ENCODE measurements around the gene HOXD11.
A peak's percentile ranks its signal among the peaks of the same experiment; 100 is the strongest.

The HOXD11 gene

GRCh38 chr2:176081837-176082524, 25.1 kb upstream of the HOXD11 start:
- DNase-seq = no peak

DNA sequence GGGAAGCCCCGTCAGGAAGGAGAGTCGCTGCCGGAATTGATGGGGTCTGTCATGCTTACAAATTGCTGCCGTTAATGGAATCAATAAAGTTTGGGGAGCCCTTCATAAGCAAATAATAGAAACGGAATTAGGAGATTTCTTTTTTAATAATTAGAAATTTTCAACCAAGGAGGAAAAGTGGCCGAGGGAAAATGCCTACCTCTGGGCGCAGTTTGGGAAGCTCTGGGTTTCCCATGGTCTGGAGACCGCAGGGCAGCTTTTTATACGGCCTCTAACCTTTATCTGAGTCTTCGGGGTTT, 24.6 kb upstream of the HOXD11 start:
- no peak for DNase-seq

DNA sequence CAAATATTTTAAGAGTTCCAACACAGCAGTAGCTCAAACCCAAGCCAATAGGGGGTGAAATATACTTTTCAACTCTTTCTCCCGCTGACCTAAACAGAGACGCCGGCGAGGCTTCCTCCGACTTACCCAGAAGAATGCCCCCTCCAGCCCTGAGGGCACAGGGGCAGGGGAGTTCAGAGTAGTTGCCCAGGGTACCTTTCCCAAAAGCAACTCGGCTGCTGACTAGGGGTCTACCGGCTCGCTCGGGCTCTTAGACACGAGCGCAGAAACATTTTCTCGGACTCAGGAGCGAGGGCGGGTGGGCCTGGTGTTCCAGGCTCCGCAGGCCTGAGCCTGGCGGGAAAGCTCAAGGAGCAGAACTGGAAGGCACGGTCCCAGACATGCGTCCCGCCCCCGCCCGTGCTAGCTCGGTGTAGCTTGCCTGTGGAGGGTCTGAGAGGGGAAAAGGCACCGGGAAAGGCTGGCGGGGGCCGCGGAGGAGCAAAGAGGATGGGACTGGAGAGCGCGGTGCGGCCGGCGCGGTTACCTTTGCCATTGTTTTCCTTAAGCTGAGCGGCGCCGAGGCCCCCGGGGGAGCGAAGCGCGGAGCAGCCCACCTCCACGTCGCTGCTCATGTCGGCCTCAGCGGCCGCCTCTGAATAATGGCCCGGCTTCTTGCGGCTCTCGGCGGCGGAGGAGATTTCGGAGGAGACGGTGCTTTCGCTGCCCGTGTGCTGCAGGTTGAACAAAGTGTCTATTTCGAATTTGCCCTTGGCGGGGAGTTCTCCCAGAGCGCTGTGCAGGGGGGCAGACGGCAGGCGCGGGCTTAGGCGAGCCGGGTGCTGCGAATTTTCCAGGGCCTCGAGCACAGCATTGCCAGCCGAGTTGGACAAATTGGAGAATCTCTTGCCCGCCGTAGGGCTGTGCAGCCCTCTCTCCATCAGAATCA, 24.0 kb upstream of the HOXD11 start:
- DNase-seq = no peak

DNA sequence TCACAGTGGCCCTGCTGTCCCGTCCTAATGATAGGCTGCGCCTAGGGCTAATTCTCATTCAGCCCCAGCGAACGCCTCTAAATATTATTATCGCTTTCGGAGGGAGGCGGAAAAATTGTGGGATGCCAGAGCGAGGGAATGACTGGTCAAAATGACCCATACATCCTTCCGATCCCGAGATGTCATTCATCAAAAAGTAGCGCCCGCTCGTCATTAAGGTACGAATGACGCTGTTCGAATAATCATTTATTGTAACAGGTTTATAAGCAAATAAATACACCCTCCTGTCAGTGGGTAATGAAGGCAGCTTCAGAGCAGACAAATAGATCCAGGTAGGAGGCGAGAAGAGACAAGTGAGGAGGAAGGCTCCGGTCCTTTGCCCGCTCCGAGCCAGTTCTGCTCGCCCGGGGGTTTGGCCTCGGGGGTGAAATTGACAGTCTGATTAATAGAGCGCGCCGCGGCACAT, 23.3 kb upstream of the HOXD11 start, which contains the start of gene EVX2:
TSS of gene EVX2 (minus strand) at position 167 of the 466 bp plus-strand sequence. CDS start 186 bp downstream, outside the sequence.
- no peak for DNase-seq

GRCh38 chr2:176084611-176085119, 22.4 kb upstream of the HOXD11 start:
- DNase-seq = no peak

GRCh38 chr2:176085120-176085788, 21.8 kb upstream of the HOXD11 start:
- DNase-seq = no peak

GRCh38 chr2:176085861-176086771, 21.0 kb upstream of the HOXD11 start:
- DNase-seq = no peak

DNA sequence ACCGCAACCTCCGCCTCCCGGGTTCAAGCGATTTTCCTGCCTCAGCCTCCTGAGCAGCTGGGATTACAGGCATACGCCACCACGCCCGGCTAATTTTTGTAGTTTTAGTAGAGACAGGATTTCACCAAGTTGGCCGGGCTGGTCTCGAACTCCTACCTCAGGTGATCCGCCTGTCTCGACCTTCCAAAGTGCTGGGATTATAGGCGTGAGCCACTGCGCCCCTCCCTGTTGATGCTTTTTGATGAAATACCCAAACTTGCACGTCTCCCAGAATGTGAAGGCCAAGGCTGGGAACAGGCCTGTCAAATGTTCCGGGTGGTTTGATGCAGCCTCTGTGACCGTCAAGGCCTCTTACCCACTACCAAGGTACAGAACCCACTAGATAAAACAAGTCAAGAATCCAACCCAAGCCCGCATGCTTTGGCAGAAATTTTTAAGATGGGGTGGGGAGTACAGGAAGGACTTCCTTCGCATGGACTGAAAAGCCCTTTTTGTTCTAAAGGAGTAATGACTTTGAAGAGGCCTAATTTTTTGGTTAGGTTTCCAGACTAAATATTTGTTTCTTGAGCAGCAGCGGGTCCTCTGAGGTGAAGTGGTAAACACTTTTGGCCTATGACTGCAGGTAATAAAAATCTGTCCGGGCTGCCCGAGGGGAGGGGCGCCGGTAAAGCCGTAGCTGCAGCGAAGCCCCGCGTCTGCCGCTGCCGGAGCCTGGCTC, 19.6 kb upstream of the HOXD11 start:
- no peak for DNase-seq

DNA sequence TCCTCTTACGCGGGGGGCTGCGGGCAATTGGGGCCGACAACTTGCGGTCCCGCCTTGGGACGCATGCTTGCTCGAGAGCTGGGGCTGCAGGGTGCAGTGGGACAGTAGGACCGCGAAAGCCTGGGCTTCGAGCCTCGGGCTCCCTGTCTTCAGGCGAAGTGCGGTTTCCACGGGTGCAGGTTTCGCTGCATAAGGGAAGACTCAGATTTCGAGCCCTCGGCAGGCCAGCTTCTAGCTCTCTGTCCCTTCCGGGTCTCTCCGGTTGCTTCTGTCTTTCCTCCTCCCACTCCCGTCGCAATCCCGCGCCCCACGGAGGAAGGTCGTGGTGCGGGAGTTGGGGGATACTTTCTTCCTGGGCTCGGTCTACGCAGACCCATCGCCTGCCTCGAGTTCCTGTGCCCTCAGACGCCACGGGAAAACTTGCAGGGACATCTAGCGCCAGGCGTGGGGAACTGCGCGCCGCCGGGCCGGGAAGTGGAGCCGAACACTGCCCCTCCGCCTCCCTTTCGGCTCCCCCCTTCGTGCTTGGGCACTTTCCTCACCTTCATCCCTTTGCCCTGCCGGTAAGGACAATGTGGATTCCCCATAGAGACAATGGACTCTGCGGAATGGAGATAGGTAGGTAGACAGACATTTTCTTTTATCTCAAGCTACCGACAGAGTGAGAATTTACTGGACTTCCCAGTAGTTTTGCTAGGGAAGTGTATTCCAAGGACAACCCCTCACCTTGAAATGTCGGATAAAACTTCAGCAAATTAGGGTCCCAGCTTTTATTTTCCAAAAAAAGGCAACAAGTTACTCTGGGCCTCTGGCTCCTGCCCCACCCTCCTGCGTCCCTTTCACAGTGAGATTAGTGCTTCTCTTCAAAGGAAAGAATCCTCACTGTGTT, 18.8 kb upstream of the HOXD11 start:
- peak; percentile 28 for DNase-seq

GRCh38 chr2:176088937-176089842, 17.9 kb upstream of the HOXD11 start:
- no peak for DNase-seq

DNA sequence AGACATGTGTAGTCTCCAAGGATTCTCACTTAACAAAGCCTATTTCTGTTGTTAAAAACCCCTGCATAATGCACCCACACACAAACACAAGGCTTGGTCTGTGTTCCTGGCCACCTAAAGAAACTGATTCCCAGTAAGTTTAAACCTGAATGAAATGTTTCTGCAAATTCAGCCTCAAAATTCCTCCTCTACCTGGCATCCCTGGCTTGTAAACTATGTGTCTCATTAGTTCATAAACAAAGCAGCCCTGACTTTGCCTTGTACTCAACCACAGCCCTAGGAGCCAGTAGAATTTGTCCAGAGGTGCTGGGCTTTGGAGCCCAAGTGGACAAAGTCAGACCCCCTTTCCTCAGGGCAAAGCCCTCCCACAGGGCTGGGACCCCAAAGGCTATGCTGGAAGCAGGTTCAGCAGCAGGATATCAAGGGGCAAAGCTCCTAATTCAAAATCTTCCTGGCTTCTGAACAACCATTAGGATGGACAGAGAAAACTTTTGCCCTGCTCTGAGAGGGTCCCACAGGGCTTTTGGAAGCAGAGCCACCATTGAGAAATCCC, 17.2 kb upstream of the HOXD11 start:
- no peak for DNase-seq

DNA sequence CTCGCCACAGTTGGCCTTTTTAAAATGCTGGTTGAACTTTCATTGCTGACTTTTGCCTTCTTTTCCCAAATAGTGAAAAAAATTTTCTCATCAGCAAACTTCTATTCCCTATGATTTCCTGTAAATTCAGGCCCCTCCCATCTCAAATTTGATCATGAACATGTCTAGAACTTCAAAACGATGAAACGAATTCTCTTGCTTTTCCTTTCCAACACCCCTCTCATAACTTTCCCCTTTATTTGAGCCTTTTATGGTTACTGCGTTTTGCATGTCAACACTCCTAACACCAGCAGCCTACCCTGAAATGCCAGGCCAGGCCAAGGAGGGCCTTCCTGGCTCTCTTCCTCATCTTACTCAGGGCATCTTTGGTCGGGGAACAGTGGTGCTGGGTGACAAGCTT, 16.2 kb upstream of the HOXD11 start:
- no peak for DNase-seq

DNA sequence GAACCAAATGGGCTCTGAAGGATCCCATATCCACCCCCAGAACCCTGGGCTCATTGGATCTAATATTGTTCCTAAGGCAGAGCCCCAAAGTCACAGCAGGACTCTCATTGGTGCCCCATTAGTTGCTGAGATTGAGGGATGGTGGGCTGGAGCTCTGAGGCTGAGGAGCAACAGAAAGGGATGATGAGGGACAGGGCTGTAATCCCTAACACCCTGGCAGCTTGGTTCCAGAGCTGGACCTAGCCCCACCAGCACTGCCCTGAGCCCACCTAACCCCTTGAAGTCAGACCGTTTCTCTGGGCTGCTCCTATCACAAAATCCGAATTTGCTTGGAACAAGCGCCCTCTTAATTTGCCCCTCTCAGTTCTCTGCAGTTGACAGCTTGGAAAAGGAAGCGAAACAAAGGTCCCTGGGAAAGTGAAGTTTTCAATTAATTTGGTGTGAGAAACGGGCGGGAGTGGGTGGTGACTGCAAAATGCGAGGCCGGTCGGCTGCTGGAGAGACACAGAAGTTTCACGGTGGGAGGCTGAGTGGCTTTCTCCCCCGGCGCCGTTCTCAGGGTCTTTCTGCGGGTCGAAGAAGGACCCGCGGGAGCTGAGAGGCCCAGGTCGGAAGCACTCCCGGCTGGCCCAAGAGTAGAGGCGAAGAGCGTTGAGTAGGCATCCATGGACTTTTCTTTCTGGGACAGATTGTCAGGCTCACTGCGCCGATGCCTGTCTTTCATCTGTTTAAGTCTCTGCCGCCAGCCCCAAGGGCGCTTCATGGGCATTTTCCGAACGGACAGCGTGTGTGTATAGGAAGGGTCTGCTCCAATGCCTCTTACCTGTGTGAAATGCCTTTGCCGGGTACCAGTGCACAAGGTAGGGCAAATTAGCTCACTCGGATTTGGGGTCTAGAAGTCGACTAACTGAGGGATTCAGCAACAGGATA, 15.5 kb upstream of the HOXD11 start:
- DNase-seq = no peak

- DNase-seq = no peak
Observed at GRCh38 chr2:176092270-176093144, 14.6 kb upstream of the HOXD11 start, which contains the start of gene HOXD13. HOXD13 (plus strand) TSS chr2:176092721; CDS start chr2:176092891, 170 bp downstream.

GRCh38 chr2:176093145-176093897, 13.8 kb upstream of the HOXD11 start:
- no peak for DNase-seq

DNA sequence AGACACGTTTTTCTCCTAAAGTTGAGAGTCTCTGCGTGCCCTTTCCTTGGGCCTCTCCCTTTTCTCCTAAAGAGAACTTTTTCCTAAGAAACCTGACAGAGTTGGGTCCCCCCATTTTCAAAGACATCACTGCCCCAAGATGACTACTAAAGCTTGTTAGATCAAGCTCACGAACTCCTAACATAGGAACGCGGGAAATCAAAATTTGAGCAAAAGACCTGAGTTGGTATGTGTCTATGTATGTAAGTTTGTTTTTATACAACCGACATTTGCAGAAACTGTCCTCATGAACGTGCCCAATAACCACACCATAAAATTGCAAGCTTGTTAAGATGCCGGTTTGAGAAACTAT, 13.2 kb upstream of the HOXD11 start:
- no peak for DNase-seq

Data from CD4-positive, alpha-beta T cell treated with Interleukin-6 for 4 hours (primary cell).